MCF 10A (cell line): Measurements from ENCODE around the gene OR2H2. TPM values are rescaled to one million over a fixed set of nuclear protein-coding genes. Genes with fewer than 3 reads are reported as not detected.
A peak's percentile ranks its signal among the peaks of the same experiment; 100 is the strongest.

Experiments
- BruUV-seq: library from RNA; stranded (reverse); fragments of 400-500 nt; replicated peaks from 2 replicates; lab custom pipeline; 2021; lab: Mats Ljungman, UMichigan
- CTCF ChIA-PET: fragments of 300-600 bp; sonication (Branson Sonifier 250); formaldehyde crosslinking; extraction: SDS; loops from one replicate; lab custom pipeline; 2021; ENCODE audit warnings: antibody characterized with exemption, inconsistent platforms; lab: Yijun Ruan, JAX
- POLR2A ChIA-PET: fragments of 300-600, 350-650 bp; sonication (Branson Sonifier 250); formaldehyde crosslinking; extraction: SDS; loops from one replicate; lab custom pipeline; 2020; ENCODE audit warnings: antibody characterized with exemption, inconsistent platforms; lab: Yijun Ruan, JAX
- DNase-seq: peaks from one replicate; pipeline ENCODE4 v3.0.0-alpha.2; 2018; ENCODE audit not compliant: unreplicated experiment
- H3K27ac Mint-ChIP-seq: one replicate; pipeline ENCODE4 v1.8.0; 2022; ENCODE audit warnings: mild to moderate bottlenecking, low read depth, mixed read lengths; ENCODE audit not compliant: unreplicated experiment
- H3K27me3 Mint-ChIP-seq: one replicate; pipeline ENCODE4 v1.8.0; 2022; ENCODE audit warnings: mixed read lengths; ENCODE audit not compliant: insufficient read depth, unreplicated experiment
- H3K36me3 Mint-ChIP-seq: one replicate; pipeline ENCODE4 v1.8.0; 2022; ENCODE audit warnings: mild to moderate bottlenecking, moderate library complexity, mixed read lengths; ENCODE audit not compliant: insufficient read depth, unreplicated experiment
- H3K4me1 Mint-ChIP-seq: one replicate; pipeline ENCODE4 v1.8.0; 2022; ENCODE audit warnings: mixed read lengths; ENCODE audit not compliant: insufficient read depth, unreplicated experiment
- H3K4me3 Mint-ChIP-seq: one replicate; pipeline ENCODE4 v1.8.0; 2022; ENCODE audit warnings: mild to moderate bottlenecking, moderate library complexity, mixed read lengths; ENCODE audit not compliant: unreplicated experiment
- H3K9me3 Mint-ChIP-seq: one replicate; pipeline ENCODE4 v1.8.0; 2022; ENCODE audit warnings: mixed read lengths; ENCODE audit not compliant: unreplicated experiment
- CTCF ChIP-seq: fragments of 200-600 bp; IDR thresholded peaks from one replicate; pipeline ENCODE4 v1.8.0; 2022; ENCODE audit warnings: antibody characterized with exemption, mild to moderate bottlenecking; ENCODE audit not compliant: unreplicated experiment
- intact Hi-C: fragments of 100-400 bp; cut with micrococcal nuclease; formaldehyde crosslinking; loops from 2 replicates; pipeline ENCODE4 v1.14.1; 2022
- total RNA-seq: library from RNA; stranded (reverse); gene quantifications from 2 replicates; pipeline ENCODE4 v1.2.3, GENCODE V29; 2022

Gene OR2H2
- total RNA-seq, 1 experiment from 2014 or later = not detected

GRCh38 chr6:29598172-29598747 is 13.3 kb downstream of the OR2H2 start:
- intact Hi-C loops = no loop called here

GRCh38 chr6:29602564-29603361 is 17.8 kb downstream of the OR2H2 start:
- H3K9me3 Mint-ChIP-seq = no peaks in the 10 kb centered on the region
- H3K27ac Mint-ChIP-seq = no peak overlapping the region
- no peaks in the 10 kb centered on the region for H3K4me1 Mint-ChIP-seq
- POLR2A ChIA-PET = no interaction called here
- no peak overlapping the region for H3K4me3 Mint-ChIP-seq
- peak; percentile 14 for DNase-seq
- peaks cover 30% of the 10 kb centered on the region for H3K36me3 Mint-ChIP-seq
- intact Hi-C loops = no loop called here
- no peak for TF ChIP-seq CTCF
- no peaks in the 10 kb centered on the region for H3K27me3 Mint-ChIP-seq
- no TSS peak for BruUV-seq
- CTCF ChIA-PET = interaction anchor here (0.7 to 0.8 kb wide), 2 partner anchors 19 to 50 kb away, joined by 3 read pairs; no protein-coding TSS in a partner anchor

More at GRCh38 chr6:29598172-29598747, 13.3 kb downstream of the OR2H2 start:
- H3K9me3 Mint-ChIP-seq = no peaks in the 10 kb centered on the region
- peaks cover 16% of the 10 kb centered on the region for H3K36me3 Mint-ChIP-seq
- H3K27ac Mint-ChIP-seq = no peak overlapping the region
- TF ChIP-seq CTCF = no peak
- H3K27me3 Mint-ChIP-seq = no peaks in the 10 kb centered on the region
- no peak overlapping the region for H3K4me3 Mint-ChIP-seq
- H3K4me1 Mint-ChIP-seq = no peaks in the 10 kb centered on the region
- ChIA-PET POLR2A (interaction anchor here (0.6 kb wide), 1 partner anchor 968 kb away, joined by 8 read pairs; no protein-coding TSS in a partner anchor), CTCF (interaction anchor here (0.7 to 3.3 kb wide), 4 partner anchors 10 to 98 kb away, joined by 3 to 23 read pairs (median 4); no protein-coding TSS in a partner anchor)
- no peak for DNase-seq
- no TSS peak for BruUV-seq

- CTCF ChIA-PET = interaction anchor here (0.6 to 0.8 kb wide), 2 partner anchors 14 to 50 kb away, joined by 3 to 4 read pairs; no protein-coding TSS in a partner anchor
- no peaks in the 10 kb centered on the region for H3K9me3 Mint-ChIP-seq
These were observed 18.5 kb downstream of the OR2H2 start for GRCh38 chr6:29603456-29603855.

More at GRCh38 chr6:29603456-29603855, 18.5 kb downstream of the OR2H2 start:
- DNase-seq = no peak
- Mint-ChIP-seq H3K4me3 (no peak overlapping the region), H3K36me3 (peaks cover 32% of the 10 kb centered on the region), H3K27me3 (no peaks in the 10 kb centered on the region), H3K4me1 (no peaks in the 10 kb centered on the region), H3K27ac (no peak overlapping the region)
- no peak for TF ChIP-seq CTCF
- BruUV-seq = no TSS peak
- intact Hi-C loops = no loop called here
- POLR2A ChIA-PET = no interaction called here
